H7 (cell line): ENCODE measurements around the gene SYNE2. TPM values are rescaled to one million over a fixed set of nuclear protein-coding genes. Genes with fewer than 3 reads are reported as not detected.
A peak's percentile ranks its signal among the peaks of the same experiment; 100 is the strongest.

ENCODE experiments used
- DNase-seq: peaks from one replicate; pipeline ENCODE4 v3.0.0; 2012
- H3K27me3 ChIP-seq: 2 replicates; pipeline ENCODE4 v1.6.0; 2011; ENCODE audit warnings: mild to moderate bottlenecking, low read length; ENCODE audit not compliant: control insufficient read depth, insufficient read depth
- H3K36me3 ChIP-seq: replicated peaks from 2 replicates; pipeline ENCODE4 v1.5.1; 2011; ENCODE audit warnings: low read length; ENCODE audit not compliant: control insufficient read depth, insufficient read depth
- H3K4me3 ChIP-seq: 2 replicates; pipeline ENCODE4 v1.5.1; 2011; ENCODE audit warnings: low read depth, mild to moderate bottlenecking, control low read depth, low read length, moderate library complexity; ENCODE audit not compliant: insufficient read depth
- total RNA-seq: library from RNA; depleted of rRNA; stranded (reverse); fragments of >200 nt; shearing (Covaris generic); gene quantifications from 2 replicates; pipeline ENCODE4 v1.2.3, GENCODE V29; 2014

SYNE2 gene
- total RNA-seq, 1 experiment from 2014 or later: 35.3 TPM

- H3K36me3 ChIP-seq: peaks cover 32% of the 10 kb centered on the region
- H3K4me3 ChIP-seq: no peak overlapping the region
- no peak for DNase-seq
- no peaks in the 10 kb centered on the region for H3K27me3 ChIP-seq
Observed at GRCh38 chr14:64215978-64216377, 363.2 kb downstream of the SYNE2 start.

- H3K27me3 ChIP-seq: no peaks in the 10 kb centered on the region
- H3K36me3 ChIP-seq: peaks cover 36% of the 10 kb centered on the region
- H3K4me3 ChIP-seq: no peak overlapping the region
- no peak for DNase-seq
Observed at GRCh38 chr14:64217308-64217707, 364.5 kb downstream of the SYNE2 start.

- DNase-seq: no peak
- Histone ChIP-seq H3K4me3 (no peak overlapping the region), H3K36me3 (peaks cover 35% of the 10 kb centered on the region), H3K27me3 (no peaks in the 10 kb centered on the region)
Observed at GRCh38 chr14:64217834-64218233, 365.0 kb downstream of the SYNE2 start.

- peaks cover 34% of the 10 kb centered on the region for H3K36me3 ChIP-seq
- no peak for DNase-seq
- H3K4me3 ChIP-seq: no peak overlapping the region
- H3K27me3 ChIP-seq: no peaks in the 10 kb centered on the region
Observed at GRCh38 chr14:64218344-64219240, 365.8 kb downstream of the SYNE2 start.

DNA sequence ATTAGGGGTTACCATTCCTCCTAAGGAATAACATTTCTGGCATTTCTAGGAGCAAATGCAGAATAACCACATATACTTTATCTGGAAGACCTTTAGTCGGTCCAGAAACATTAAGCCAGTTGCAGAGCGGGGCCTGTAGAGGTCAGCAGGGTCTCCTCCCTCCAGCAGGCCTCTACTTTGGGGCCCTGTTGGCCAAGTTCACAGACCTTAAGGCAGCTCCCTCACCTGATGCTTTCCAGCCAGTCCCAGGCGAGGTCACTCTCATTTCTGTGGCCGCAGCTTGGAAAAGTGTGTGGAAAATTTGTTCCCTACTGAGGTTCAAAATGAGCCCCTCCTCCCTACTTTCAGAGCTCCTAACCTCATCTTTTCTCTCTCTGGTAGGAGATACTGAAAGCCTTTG, 367.3 kb downstream of the SYNE2 start:
- peaks cover 33% of the 10 kb centered on the region for H3K36me3 ChIP-seq

GRCh38 chr14:64220466-64220865, 367.7 kb downstream of the SYNE2 start:
- no peak overlapping the region for H3K4me3 ChIP-seq
- H3K27me3 ChIP-seq: no peaks in the 10 kb centered on the region
- DNase-seq: no peak
- H3K36me3 ChIP-seq: peaks cover 33% of the 10 kb centered on the region

More for the DNA sequence above, 367.3 kb downstream of the SYNE2 start:
- H3K27me3 ChIP-seq: no peaks in the 10 kb centered on the region
- no peak overlapping the region for H3K4me3 ChIP-seq
- DNase-seq: peak; percentile 57

DNA sequence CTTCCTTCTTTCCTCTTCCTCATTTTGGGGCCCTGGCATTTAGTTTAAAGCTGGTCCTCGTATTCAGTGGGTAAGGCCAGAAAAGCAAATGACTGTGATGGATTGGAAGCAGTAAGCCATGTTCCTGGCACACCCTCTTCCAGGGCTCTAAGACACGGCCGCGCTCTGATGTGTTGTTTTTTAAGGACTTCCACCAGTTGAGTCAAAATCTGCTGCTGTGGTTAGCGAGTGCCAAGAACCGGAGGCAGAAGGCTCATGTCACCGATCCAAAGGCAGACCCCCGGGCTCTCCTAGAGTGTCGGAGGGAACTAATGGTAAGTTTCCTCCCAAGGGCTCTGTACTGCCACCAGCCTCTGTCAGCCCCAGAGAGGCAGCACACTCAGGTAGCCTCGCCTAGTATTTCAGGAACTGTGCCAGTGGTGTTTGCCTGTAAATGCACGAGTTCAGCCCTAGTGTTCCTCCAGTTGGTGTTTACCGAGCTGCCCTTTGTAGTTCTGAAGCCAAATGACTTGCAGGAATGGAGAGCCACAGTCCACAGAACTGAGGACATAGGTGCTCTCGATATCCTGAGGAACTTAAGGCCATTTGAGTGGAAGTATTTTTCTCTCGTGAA, 368.7 kb downstream of the SYNE2 start:
- peaks cover 31% of the 10 kb centered on the region for H3K36me3 ChIP-seq
- DNase-seq: no peak
- no peaks in the 10 kb centered on the region for H3K27me3 ChIP-seq
- H3K4me3 ChIP-seq: no peak overlapping the region

- Histone ChIP-seq H3K36me3 (peaks cover 24% of the 10 kb centered on the region), H3K4me3 (no peak overlapping the region), H3K27me3 (no peaks in the 10 kb centered on the region)
- DNase-seq: no peak
Observed at GRCh38 chr14:64225151-64225757, 372.4 kb downstream of the SYNE2 start.

GRCh38 chr14:64227856-64228255, 375.1 kb downstream of the SYNE2 start:
- Histone ChIP-seq H3K4me3 (no peak overlapping the region), H3K36me3 (peaks cover 12% of the 10 kb centered on the region), H3K27me3 (no peaks in the 10 kb centered on the region)
- no peak for DNase-seq

GRCh38 chr14:64229489-64229888, 376.7 kb downstream of the SYNE2 start:
- DNase-seq: no peak
- Histone ChIP-seq H3K36me3 (peaks cover 8% of the 10 kb centered on the region), H3K27me3 (no peaks in the 10 kb centered on the region), H3K4me3 (no peak overlapping the region)

- peaks cover 5% of the 10 kb centered on the region for H3K36me3 ChIP-seq
- no peak for DNase-seq
- H3K27me3 ChIP-seq: no peaks in the 10 kb centered on the region
- no peak overlapping the region for H3K4me3 ChIP-seq
Observed at GRCh38 chr14:64232095-64232838, 379.5 kb downstream of the SYNE2 start.

GRCh38 chr14:64232944-64233343, 380.1 kb downstream of the SYNE2 start:
- DNase-seq: no peak
- Histone ChIP-seq H3K27me3 (no peaks in the 10 kb centered on the region), H3K36me3 (peaks cover 2% of the 10 kb centered on the region; the same call in 1 of the 2 replicates), H3K4me3 (no peak overlapping the region)

GRCh38 chr14:64233531-64234190, 380.9 kb downstream of the SYNE2 start:
- Histone ChIP-seq H3K36me3 (0 out of 2 replicates have a peak, but pooled peaks cover 2% of the 10 kb centered on the region), H3K4me3 (no peak overlapping the region), H3K27me3 (no peaks in the 10 kb centered on the region)
- no peak for DNase-seq
